ENCODE measurements around the gene GGA3.

DNA sequence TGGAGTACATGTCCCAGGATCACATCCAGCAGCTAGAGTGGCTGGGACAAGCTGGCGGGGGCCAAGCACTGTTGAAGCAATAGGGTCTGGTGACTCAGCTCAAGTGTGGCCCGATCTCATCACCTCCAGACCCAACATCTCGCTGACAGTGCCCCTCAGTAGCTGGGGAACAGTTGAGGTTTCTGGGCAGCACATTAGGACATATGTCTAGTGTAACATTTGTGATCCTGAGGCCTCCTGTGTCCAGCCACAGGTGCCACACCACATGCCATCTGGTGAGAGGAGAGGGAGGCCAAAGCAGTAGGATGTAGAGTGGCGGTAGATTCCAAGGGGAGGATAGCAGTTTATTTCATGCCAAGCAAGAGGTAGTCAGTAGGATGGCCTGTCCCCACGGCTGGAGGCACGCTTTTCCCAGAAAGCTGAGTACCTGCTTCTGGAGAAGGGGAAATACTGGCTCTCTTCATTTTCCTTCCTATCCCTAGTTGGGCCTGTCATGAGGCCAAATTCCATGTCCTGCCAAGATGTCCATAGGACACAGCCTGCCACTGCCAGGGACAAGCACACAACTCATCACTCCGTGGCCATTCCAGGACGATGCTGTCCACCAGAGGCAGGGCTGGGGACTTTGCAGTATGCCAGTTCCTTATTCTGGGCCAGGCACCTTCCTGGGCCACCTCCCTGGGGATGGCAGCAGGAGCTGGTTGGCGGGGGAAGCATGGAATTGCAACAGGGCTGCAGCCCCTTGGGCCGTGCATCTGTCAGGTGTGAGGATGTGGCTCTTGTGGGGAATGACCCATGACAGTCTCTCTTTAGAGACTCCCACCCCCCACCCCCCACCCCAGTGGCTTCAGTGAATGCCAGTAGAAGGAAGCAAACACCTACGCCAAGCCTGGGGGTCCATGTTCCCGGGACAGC lies 24.0 kb downstream of the GGA3 start:
- TF ChIP-seq, protein P1, sequence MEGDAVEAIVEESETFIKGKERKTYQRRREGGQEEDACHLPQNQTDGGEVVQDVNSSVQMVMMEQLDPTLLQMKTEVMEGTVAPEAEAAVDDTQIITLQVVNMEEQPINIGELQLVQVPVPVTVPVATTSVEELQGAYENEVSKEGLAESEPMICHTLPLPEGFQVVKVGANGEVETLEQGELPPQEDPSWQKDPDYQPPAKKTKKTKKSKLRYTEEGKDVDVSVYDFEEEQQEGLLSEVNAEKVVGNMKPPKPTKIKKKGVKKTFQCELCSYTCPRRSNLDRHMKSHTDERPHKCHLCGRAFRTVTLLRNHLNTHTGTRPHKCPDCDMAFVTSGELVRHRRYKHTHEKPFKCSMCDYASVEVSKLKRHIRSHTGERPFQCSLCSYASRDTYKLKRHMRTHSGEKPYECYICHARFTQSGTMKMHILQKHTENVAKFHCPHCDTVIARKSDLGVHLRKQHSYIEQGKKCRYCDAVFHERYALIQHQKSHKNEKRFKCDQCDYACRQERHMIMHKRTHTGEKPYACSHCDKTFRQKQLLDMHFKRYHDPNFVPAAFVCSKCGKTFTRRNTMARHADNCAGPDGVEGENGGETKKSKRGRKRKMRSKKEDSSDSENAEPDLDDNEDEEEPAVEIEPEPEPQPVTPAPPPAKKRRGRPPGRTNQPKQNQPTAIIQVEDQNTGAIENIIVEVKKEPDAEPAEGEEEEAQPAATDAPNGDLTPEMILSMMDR (IDR thresholded peaks at IDR 0.05): no peak
- TF ChIP-seq POLR2A (IDR thresholded peaks at IDR 0.05): no peak
- no peak for TF ChIP-seq POLR2AphosphoS5 (IDR thresholded peaks at IDR 0.05)
- TF ChIP-seq EP300 (IDR thresholded peaks at IDR 0.05): no peak
